HCT116 (cell line): Measurements from ENCODE around the gene DIO3. TPM values are rescaled to one million over a fixed set of nuclear protein-coding genes. Genes with fewer than 3 reads are reported as not detected.

Experiments used
- ATAC-seq: fragments of 200-7000 bp; cut with Tn5 transposase; 2 replicates; pipeline ENCODE4 v1.9.1; 2020; ENCODE audit warnings: mild to moderate bottlenecking, moderate library complexity
- BruUV-seq: library from RNA; stranded (reverse); fragments of 400-500 nt; replicated peaks from 2 replicates; lab custom pipeline; 2021; lab: Mats Ljungman, UMichigan
- CTCF ChIA-PET: fragments of 300-600 bp; sonication (Branson Sonifier 250); formaldehyde crosslinking; loops from one replicate; lab custom pipeline; 2021; ENCODE audit warnings: antibody characterized with exemption; lab: Charles Lee
- POLR2A ChIA-PET: fragments of 300-600, 350-600 bp; sonication (Branson Sonifier 250); formaldehyde crosslinking; loops from one replicate; lab custom pipeline; 2021; ENCODE audit warnings: antibody characterized with exemption; lab: Charles Lee
- RAD21 ChIA-PET, 2 experiments: fragments of 300-600 bp; sonication (Branson Sonifier 250); formaldehyde crosslinking; loops; one replicate each; lab custom pipeline; 2023; ENCODE audit warnings: low total read pairs in 2 of 2; ENCODE audit not compliant: uncharacterized antibody in 2 of 2, unreplicated experiment in 2 of 2, low non-redundant PET in 1 of 2; lab: Charles Lee
- DNase-seq: peaks from one replicate; pipeline ENCODE4 v3.0.0-alpha.2; 2010; ENCODE audit warnings: low read depth, low spot score
- H2AFZ ChIP-seq: fragments of 200-600 bp; shearing (Covaris generic), sonication (generic); 2 replicates; pipeline ENCODE4 v1.6.1; 2017; ENCODE audit warnings: low read depth, mixed run types, mixed read lengths, antibody characterized with exemption, low read length; ENCODE audit not compliant: poor library complexity, severe bottlenecking
- H3K27ac ChIP-seq: 2 replicates; pipeline ENCODE4 v1.5.1; 2012; ENCODE audit warnings: low read depth, low read length
- H3K27me3 ChIP-seq: fragments of 200-600 bp; sonication (generic); 2 replicates; pipeline ENCODE4 v1.6.1; 2016; ENCODE audit warnings: mixed run types, low read length, mixed read lengths; ENCODE audit not compliant: insufficient read depth
- H3K36me3 ChIP-seq, 2 experiments: fragments of 200-500 bp in 1 of 2; fragments of 200-600 bp in 1 of 2; sonication (Bioruptor generic) in 1 of 2; sonication (generic) in 1 of 2; 2 replicates each; pipeline versions ENCODE4 v1.5.1 to v1.6.1; 2014 to 2016; ENCODE audit warnings: low read length in 2 of 2, inconsistent platforms in 1 of 2, mixed read lengths in 1 of 2, mixed run types in 1 of 2; ENCODE audit not compliant: insufficient read depth in 2 of 2, control insufficient read depth in 1 of 2
- H3K4me1 ChIP-seq, 2 experiments: fragments of 200-600 bp in 1 of 2; sonication (generic) in 1 of 2; 2 replicates each; pipeline versions ENCODE4 v1.5.1 to v1.6.1; 2012 to 2017; ENCODE audit warnings: low read length in 2 of 2, inconsistent platforms in 1 of 2, mild to moderate bottlenecking in 1 of 2, mixed read lengths in 1 of 2, mixed run types in 1 of 2, moderate library complexity in 1 of 2; ENCODE audit not compliant: insufficient read depth in 2 of 2, control insufficient read depth in 1 of 2
- H3K4me2 ChIP-seq: fragments of 200-600 bp; sonication (generic); 2 replicates; pipeline ENCODE4 v1.6.1; 2017; ENCODE audit warnings: mixed run types, low read length, mixed read lengths
- H3K4me3 ChIP-seq, 2 experiments: fragments of 200-600 bp in 1 of 2; sonication (generic) in 1 of 2; replicated peaks in 1 of 2; 2 replicates each; pipeline ENCODE4 v1.5.1; 2011 to 2016; ENCODE audit warnings: low read length in 2 of 2, control low read depth in 1 of 2, low read depth in 1 of 2, mild to moderate bottlenecking in 1 of 2, mixed read lengths in 1 of 2, mixed run types in 1 of 2
- H3K79me2 ChIP-seq: fragments of 200-600 bp; sonication (generic); 2 replicates; pipeline ENCODE4 v1.6.1; 2017; ENCODE audit warnings: mild to moderate bottlenecking, mixed run types, low read length, moderate library complexity, mixed read lengths; ENCODE audit not compliant: insufficient read depth
- H3K9ac ChIP-seq: fragments of 200-600 bp; sonication (generic); 2 replicates; pipeline ENCODE4 v1.6.1; 2016; ENCODE audit warnings: low read length, mixed read lengths
- H3K9me2 ChIP-seq: fragments of 200-600 bp; sonication (generic), shearing (Covaris generic); 2 replicates; pipeline ENCODE4 v1.6.1; 2017; ENCODE audit warnings: mixed run types, mild to moderate bottlenecking, moderate library complexity; ENCODE audit not compliant: insufficient read depth
- H3K9me3 ChIP-seq, 2 experiments: fragments of 200-500 bp in 1 of 2; fragments of 200-600 bp in 1 of 2; sonication (Bioruptor generic) in 1 of 2; sonication (generic) in 1 of 2; 2 replicates each; pipeline ENCODE4 v1.6.1; 2014 to 2017; ENCODE audit warnings: low read length in 2 of 2, mixed read lengths in 2 of 2, inconsistent platforms in 1 of 2, low read depth in 1 of 2, mild to moderate bottlenecking in 1 of 2, mixed run types in 1 of 2, moderate library complexity in 1 of 2; ENCODE audit not compliant: control insufficient read depth in 1 of 2, insufficient read depth in 1 of 2
- H4K20me1 ChIP-seq: fragments of 200-600 bp; sonication (generic), shearing (Covaris generic); 2 replicates; pipeline ENCODE4 v1.6.1; 2017; ENCODE audit warnings: mixed run types, mild to moderate bottlenecking, moderate library complexity; ENCODE audit not compliant: insufficient read depth
- CBX3 ChIP-seq: IDR thresholded peaks from 2 replicates; pipeline ENCODE4 v1.6.1; 2012; ENCODE audit warnings: low read depth
- CEBPB ChIP-seq: IDR thresholded peaks from 2 replicates; pipeline ENCODE4 v1.6.1; 2012; ENCODE audit warnings: low read depth
- EGR1 ChIP-seq: IDR thresholded peaks from 2 replicates; pipeline ENCODE4 v1.6.1; 2012; ENCODE audit warnings: low read depth
- ELF1 ChIP-seq: IDR thresholded peaks from 2 replicates; pipeline ENCODE4 v1.6.1; 2012; ENCODE audit warnings: low read depth, borderline replicate concordance
- FOSL1 ChIP-seq: IDR thresholded peaks from 2 replicates; pipeline ENCODE4 v1.6.1; 2012; ENCODE audit warnings: low read depth
- JUND ChIP-seq: IDR thresholded peaks from 2 replicates; pipeline ENCODE4 v1.6.1; 2012
- POLR2A ChIP-seq: IDR thresholded peaks from 2 replicates; pipeline ENCODE4 v1.7.0; 2011; ENCODE audit warnings: borderline replicate concordance; ENCODE audit not compliant: insufficient read depth, insufficient read length; ENCODE audit errors: extremely low read depth
- POLR2AphosphoS5 ChIP-seq: IDR thresholded peaks from 2 replicates; pipeline ENCODE4 v1.6.1; 2011; ENCODE audit warnings: mild to moderate bottlenecking, low read depth, low read length, moderate library complexity
- SIN3A ChIP-seq: IDR thresholded peaks from 2 replicates; pipeline ENCODE4 v1.6.1; 2012; ENCODE audit warnings: low read depth
- SP1 ChIP-seq: IDR thresholded peaks from 2 replicates; pipeline ENCODE4 v1.6.1; 2012; ENCODE audit warnings: low read depth
- SRF ChIP-seq: IDR thresholded peaks from 2 replicates; pipeline ENCODE4 v1.6.1; 2012; ENCODE audit warnings: low read depth
- TCF7L2 ChIP-seq: IDR thresholded peaks from 2 replicates; pipeline ENCODE4 v1.7.0; 2011; ENCODE audit warnings: borderline replicate concordance, inconsistent platforms; ENCODE audit not compliant: insufficient read depth, insufficient read length; ENCODE audit errors: extremely low read depth
- ZFX ChIP-seq: fragments of 450-650 bp; IDR thresholded peaks from 2 replicates; pipeline ENCODE4 v1.6.1; 2017
- ZNF274 ChIP-seq: fragments of 200-500 bp; sonication (Bioruptor generic); IDR thresholded peaks from 2 replicates; pipeline ENCODE4 v1.6.1; 2014; ENCODE audit warnings: mild to moderate bottlenecking, low read depth, low read length, inconsistent platforms
- intact Hi-C: fragments of 100-400 bp; cut with micrococcal nuclease; formaldehyde crosslinking; loops from 2 replicates; pipeline ENCODE4 v1.10.0; 2022
- total RNA-seq: library from RNA; stranded (reverse); gene quantifications from one replicate; pipeline ENCODE4 v1.2.1, GENCODE V29; 2021; ENCODE audit not compliant: unreplicated experiment
- TF ChIP-seq, protein P1 (sequence below): IDR thresholded peaks from 2 replicates; pipeline ENCODE4 v1.6.1; 2012
- TF ChIP-seq, protein P2 (sequence below): IDR thresholded peaks from 2 replicates; pipeline ENCODE4 v1.6.1; 2012
- TF ChIP-seq, protein P3 (sequence below), 3 experiments: fragments of 200-600 bp in 1 of 3; sonication (generic) in 1 of 3; IDR thresholded peaks in 2 of 3; conservative IDR thresholded peaks in 1 of 3; 2 replicates each; pipeline ENCODE4 v1.5.1; 2012 to 2017; ENCODE audit warnings: low read depth in 2 of 3, low read length in 2 of 3, antibody characterized with exemption in 1 of 3, borderline replicate concordance in 1 of 3, control low read depth in 1 of 3, mild to moderate bottlenecking in 1 of 3, mixed read lengths in 1 of 3, mixed run types in 1 of 3, moderate library complexity in 1 of 3; ENCODE audit not compliant: insufficient read depth in 1 of 3
- TF ChIP-seq, protein P4 (sequence below): IDR thresholded peaks from 2 replicates; pipeline ENCODE4 v1.6.1; 2011; ENCODE audit warnings: mild to moderate bottlenecking, low read length, moderate library complexity; ENCODE audit not compliant: insufficient replicate concordance; ENCODE audit errors: extremely low read depth
- TF ChIP-seq, protein P5 (sequence below): IDR thresholded peaks from 2 replicates; pipeline ENCODE4 v1.6.1; 2012; ENCODE audit warnings: low read depth

DIO3 gene
- total RNA-seq, 1 experiment from 2014 or later: 0.34 TPM

DNA sequence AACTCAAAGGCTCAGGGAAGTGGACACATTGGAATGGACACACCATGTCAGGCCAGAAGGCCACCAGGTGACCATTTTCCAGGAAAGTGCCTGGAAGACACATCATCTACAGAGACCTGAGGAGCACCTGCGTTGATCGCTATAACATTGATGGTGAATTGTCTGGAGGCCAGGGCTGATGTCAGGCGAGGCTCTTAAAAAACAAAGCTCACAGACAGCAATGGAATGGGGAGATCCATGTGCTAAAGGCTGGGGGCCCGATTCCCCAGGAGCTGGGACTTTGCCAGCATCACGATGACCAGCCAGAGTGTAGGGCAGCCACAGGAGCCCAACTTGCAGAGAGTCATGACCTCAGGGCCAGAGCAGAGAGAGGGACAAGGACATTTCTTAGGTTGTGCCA, 30.3 kb downstream of the DIO3 start:
- no peaks in the 10 kb centered on the region for H3K9me3 ChIP-seq
- TF ChIP-seq, protein P1, sequence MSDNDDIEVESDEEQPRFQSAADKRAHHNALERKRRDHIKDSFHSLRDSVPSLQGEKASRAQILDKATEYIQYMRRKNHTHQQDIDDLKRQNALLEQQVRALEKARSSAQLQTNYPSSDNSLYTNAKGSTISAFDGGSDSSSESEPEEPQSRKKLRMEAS: no peak
- TF ChIP-seq CEBPB (no peak), EGR1 (no peak), SP1 (no peak), CBX3 (no peak), ELF1 (no peak), ZFX (no peak), JUND (no peak), FOSL1 (no peak), SRF (no peak), ZNF274 (no peak), TCF7L2 (no peak), POLR2A (no peak), POLR2AphosphoS5 (no peak), SIN3A (no peak)
- TF ChIP-seq, protein P2, sequence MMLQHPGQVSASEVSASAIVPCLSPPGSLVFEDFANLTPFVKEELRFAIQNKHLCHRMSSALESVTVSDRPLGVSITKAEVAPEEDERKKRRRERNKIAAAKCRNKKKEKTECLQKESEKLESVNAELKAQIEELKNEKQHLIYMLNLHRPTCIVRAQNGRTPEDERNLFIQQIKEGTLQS: no peak
- TF ChIP-seq, protein P3, sequence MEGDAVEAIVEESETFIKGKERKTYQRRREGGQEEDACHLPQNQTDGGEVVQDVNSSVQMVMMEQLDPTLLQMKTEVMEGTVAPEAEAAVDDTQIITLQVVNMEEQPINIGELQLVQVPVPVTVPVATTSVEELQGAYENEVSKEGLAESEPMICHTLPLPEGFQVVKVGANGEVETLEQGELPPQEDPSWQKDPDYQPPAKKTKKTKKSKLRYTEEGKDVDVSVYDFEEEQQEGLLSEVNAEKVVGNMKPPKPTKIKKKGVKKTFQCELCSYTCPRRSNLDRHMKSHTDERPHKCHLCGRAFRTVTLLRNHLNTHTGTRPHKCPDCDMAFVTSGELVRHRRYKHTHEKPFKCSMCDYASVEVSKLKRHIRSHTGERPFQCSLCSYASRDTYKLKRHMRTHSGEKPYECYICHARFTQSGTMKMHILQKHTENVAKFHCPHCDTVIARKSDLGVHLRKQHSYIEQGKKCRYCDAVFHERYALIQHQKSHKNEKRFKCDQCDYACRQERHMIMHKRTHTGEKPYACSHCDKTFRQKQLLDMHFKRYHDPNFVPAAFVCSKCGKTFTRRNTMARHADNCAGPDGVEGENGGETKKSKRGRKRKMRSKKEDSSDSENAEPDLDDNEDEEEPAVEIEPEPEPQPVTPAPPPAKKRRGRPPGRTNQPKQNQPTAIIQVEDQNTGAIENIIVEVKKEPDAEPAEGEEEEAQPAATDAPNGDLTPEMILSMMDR (IDR thresholded peaks at IDR 0.05 in 2 of 3, conservative IDR thresholded peaks at IDR 0.05 in 1 of 3; ENCODE audit: borderline replicate concordance in 1 of 3, insufficient read depth in 1 of 3, low read depth in 2 of 3, low read length in 2 of 3): no peak
- TF ChIP-seq, protein P4, sequence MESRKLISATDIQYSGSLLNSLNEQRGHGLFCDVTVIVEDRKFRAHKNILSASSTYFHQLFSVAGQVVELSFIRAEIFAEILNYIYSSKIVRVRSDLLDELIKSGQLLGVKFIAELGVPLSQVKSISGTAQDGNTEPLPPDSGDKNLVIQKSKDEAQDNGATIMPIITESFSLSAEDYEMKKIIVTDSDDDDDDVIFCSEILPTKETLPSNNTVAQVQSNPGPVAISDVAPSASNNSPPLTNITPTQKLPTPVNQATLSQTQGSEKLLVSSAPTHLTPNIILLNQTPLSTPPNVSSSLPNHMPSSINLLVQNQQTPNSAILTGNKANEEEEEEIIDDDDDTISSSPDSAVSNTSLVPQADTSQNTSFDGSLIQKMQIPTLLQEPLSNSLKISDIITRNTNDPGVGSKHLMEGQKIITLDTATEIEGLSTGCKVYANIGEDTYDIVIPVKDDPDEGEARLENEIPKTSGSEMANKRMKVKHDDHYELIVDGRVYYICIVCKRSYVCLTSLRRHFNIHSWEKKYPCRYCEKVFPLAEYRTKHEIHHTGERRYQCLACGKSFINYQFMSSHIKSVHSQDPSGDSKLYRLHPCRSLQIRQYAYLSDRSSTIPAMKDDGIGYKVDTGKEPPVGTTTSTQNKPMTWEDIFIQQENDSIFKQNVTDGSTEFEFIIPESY: no peak
- TF ChIP-seq, protein P5, sequence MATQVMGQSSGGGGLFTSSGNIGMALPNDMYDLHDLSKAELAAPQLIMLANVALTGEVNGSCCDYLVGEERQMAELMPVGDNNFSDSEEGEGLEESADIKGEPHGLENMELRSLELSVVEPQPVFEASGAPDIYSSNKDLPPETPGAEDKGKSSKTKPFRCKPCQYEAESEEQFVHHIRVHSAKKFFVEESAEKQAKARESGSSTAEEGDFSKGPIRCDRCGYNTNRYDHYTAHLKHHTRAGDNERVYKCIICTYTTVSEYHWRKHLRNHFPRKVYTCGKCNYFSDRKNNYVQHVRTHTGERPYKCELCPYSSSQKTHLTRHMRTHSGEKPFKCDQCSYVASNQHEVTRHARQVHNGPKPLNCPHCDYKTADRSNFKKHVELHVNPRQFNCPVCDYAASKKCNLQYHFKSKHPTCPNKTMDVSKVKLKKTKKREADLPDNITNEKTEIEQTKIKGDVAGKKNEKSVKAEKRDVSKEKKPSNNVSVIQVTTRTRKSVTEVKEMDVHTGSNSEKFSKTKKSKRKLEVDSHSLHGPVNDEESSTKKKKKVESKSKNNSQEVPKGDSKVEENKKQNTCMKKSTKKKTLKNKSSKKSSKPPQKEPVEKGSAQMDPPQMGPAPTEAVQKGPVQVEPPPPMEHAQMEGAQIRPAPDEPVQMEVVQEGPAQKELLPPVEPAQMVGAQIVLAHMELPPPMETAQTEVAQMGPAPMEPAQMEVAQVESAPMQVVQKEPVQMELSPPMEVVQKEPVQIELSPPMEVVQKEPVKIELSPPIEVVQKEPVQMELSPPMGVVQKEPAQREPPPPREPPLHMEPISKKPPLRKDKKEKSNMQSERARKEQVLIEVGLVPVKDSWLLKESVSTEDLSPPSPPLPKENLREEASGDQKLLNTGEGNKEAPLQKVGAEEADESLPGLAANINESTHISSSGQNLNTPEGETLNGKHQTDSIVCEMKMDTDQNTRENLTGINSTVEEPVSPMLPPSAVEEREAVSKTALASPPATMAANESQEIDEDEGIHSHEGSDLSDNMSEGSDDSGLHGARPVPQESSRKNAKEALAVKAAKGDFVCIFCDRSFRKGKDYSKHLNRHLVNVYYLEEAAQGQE: no peak
- TF ChIP-seq, all 23 proteins: peak for 0
- no peaks in the 10 kb centered on the region for H4K20me1 ChIP-seq
- H3K9ac ChIP-seq: no peak overlapping the region
- no peaks in the 10 kb centered on the region for H3K27me3 ChIP-seq
- no peaks in the 10 kb centered on the region for H3K4me1 ChIP-seq
- ChIA-PET CTCF (no interaction called here), RAD21 (no interaction called here), POLR2A (no interaction called here)
- H3K79me2 ChIP-seq: no peaks in the 10 kb centered on the region
- DNase-seq (no peak), ATAC-seq (no peak)
- H3K4me3 ChIP-seq: no peak overlapping the region
- H3K9me2 ChIP-seq: no peaks in the 10 kb centered on the region
- BruUV-seq: no TSS peak
- intact Hi-C loops: no loop called here
- no peaks in the 10 kb centered on the region for H3K36me3 ChIP-seq
- H2AFZ ChIP-seq: no peak overlapping the region
- H3K27ac ChIP-seq: no peak overlapping the region
- no peak overlapping the region for H3K4me2 ChIP-seq
